IMR-90 (cell line): Measurements from ENCODE around the gene RNF181. TPM values are rescaled to one million over a fixed set of nuclear protein-coding genes. Genes with fewer than 3 reads are reported as not detected.

Experiments used
- ATAC-seq: fragments of 200-7000 bp; cut with Tn5 transposase; 2 replicates; pipeline ENCODE4 v1.9.1; 2020; ENCODE audit warnings: low read depth, mild to moderate bottlenecking, moderate library complexity
- BruUV-seq: library from RNA; stranded (reverse); fragments of 400-500 nt; replicated peaks from 2 replicates; lab custom pipeline; 2021; lab: Mats Ljungman, UMichigan
- CTCF ChIA-PET: fragments of 300-600 bp; formaldehyde crosslinking; extraction: SDS; loops from one replicate; lab custom pipeline; 2021; ENCODE audit warnings: antibody characterized with exemption; lab: Yijun Ruan, JAX
- POLR2A ChIA-PET: fragments of 300-600 bp; sonication (Branson Sonifier 250); formaldehyde crosslinking; loops from one replicate; lab custom pipeline; 2022; ENCODE audit warnings: antibody characterized with exemption; ENCODE audit not compliant: unreplicated experiment; lab: Charles Lee
- DNase-seq: peaks from one replicate; pipeline ENCODE4 v3.0.0; 2013
- H2AFZ ChIP-seq: replicated peaks from 2 replicates; pipeline ENCODE3; 2013; ENCODE audit warnings: low read length, mild to moderate bottlenecking; ENCODE audit not compliant: poor library complexity
- H2AK5ac ChIP-seq: 2 replicates; pipeline ENCODE4 v1.6.1; 2013; ENCODE audit warnings: low read depth, low read length, inconsistent platforms
- H2AK9ac ChIP-seq: replicated peaks from 2 replicates; pipeline ENCODE3; 2013; ENCODE audit warnings: mild to moderate bottlenecking, low read depth, low read length, moderate library complexity; ENCODE audit not compliant: poor library complexity
- H2BK120ac ChIP-seq: 2 replicates; pipeline ENCODE4 v1.6.1; 2013; ENCODE audit warnings: low read depth, low read length, inconsistent platforms
- H2BK15ac ChIP-seq: 3 replicates; pipeline ENCODE4 v1.6.1; 2013; ENCODE audit warnings: low read depth, low read length, inconsistent platforms
- H2BK20ac ChIP-seq: 2 replicates; pipeline ENCODE4 v1.6.1; 2013; ENCODE audit warnings: low read depth, mild to moderate bottlenecking, inconsistent platforms, low read length, moderate library complexity
- H2BK5ac ChIP-seq: 2 replicates; pipeline ENCODE4 v1.6.1; 2013; ENCODE audit warnings: mild to moderate bottlenecking, low read depth, low read length, inconsistent platforms; ENCODE audit not compliant: poor library complexity, severe bottlenecking
- H3K14ac ChIP-seq: replicated peaks from 2 replicates; pipeline ENCODE4 v1.6.1; 2013; ENCODE audit warnings: low read depth, low read length, inconsistent platforms
- H3K18ac ChIP-seq: 2 replicates; pipeline ENCODE4 v1.6.1; 2013; ENCODE audit warnings: low read depth, low read length, control low read depth
- H3K23ac ChIP-seq: 2 replicates; pipeline ENCODE4 v1.6.1; 2013; ENCODE audit warnings: low read depth, low read length, inconsistent platforms
- H3K27ac ChIP-seq: 2 replicates; pipeline ENCODE4 v1.5.1; 2013; ENCODE audit warnings: mild to moderate bottlenecking, control low read depth, low read length; ENCODE audit not compliant: insufficient read depth
- H3K27me3 ChIP-seq: 2 replicates; pipeline ENCODE4 v1.6.1; 2013; ENCODE audit warnings: low read length; ENCODE audit not compliant: control insufficient read depth, insufficient read depth
- H3K36me3 ChIP-seq: 2 replicates; pipeline ENCODE4 v1.6.1; 2013; ENCODE audit warnings: low read length, mixed read lengths; ENCODE audit not compliant: control insufficient read depth, insufficient read depth
- H3K4ac ChIP-seq: 2 replicates; pipeline ENCODE4 v1.6.1; 2013; ENCODE audit warnings: low read depth, low read length, inconsistent platforms
- H3K4me1 ChIP-seq: 2 replicates; pipeline ENCODE4 v1.6.1; 2013; ENCODE audit warnings: low read length, mixed read lengths; ENCODE audit not compliant: control insufficient read depth, insufficient read depth
- H3K4me2 ChIP-seq: 2 replicates; pipeline ENCODE4 v1.6.1; 2013; ENCODE audit warnings: low read depth, mild to moderate bottlenecking, control low read depth, low read length, moderate library complexity
- H3K4me3 ChIP-seq: 2 replicates; pipeline ENCODE4 v1.5.1; 2013; ENCODE audit warnings: low read depth, mild to moderate bottlenecking, control low read depth, low read length, moderate library complexity; ENCODE audit not compliant: insufficient read depth
- H3K56ac ChIP-seq: 2 replicates; pipeline ENCODE4 v1.6.1; 2013; ENCODE audit warnings: low read length, inconsistent platforms; ENCODE audit not compliant: insufficient read depth; ENCODE audit errors: extremely low read depth
- H3K79me1 ChIP-seq, 2 experiments: 2 replicates each; pipeline ENCODE4 v1.6.1; 2013; ENCODE audit warnings: low read length in 2 of 2, inconsistent platforms in 1 of 2, low read depth in 1 of 2
- H3K9ac ChIP-seq: 2 replicates; pipeline ENCODE4 v1.6.1; 2013; ENCODE audit warnings: low read depth, low read length, control low read depth
- H3K9me1 ChIP-seq: 2 replicates; pipeline ENCODE4 v1.6.1; 2013; ENCODE audit warnings: low read length, inconsistent platforms; ENCODE audit not compliant: insufficient read depth
- H3K9me3 ChIP-seq: 2 replicates; pipeline ENCODE4 v1.6.1; 2013; ENCODE audit warnings: low read length; ENCODE audit not compliant: control insufficient read depth, insufficient read depth
- H4K20me1 ChIP-seq: 2 replicates; pipeline ENCODE4 v1.6.1; 2013; ENCODE audit warnings: low read length, inconsistent platforms; ENCODE audit not compliant: insufficient read depth
- H4K5ac ChIP-seq: 2 replicates; pipeline ENCODE4 v1.6.1; 2013; ENCODE audit warnings: mild to moderate bottlenecking, low read depth, low read length, control low read depth
- H4K8ac ChIP-seq, 2 experiments: 2 replicates each; pipeline ENCODE4 v1.6.1; 2013; ENCODE audit warnings: low read depth in 2 of 2, low read length in 2 of 2, control low read depth in 1 of 2, inconsistent platforms in 1 of 2
- H4K91ac ChIP-seq: 2 replicates; pipeline ENCODE4 v1.6.1; 2013; ENCODE audit warnings: low read depth, low read length, inconsistent platforms; ENCODE audit not compliant: insufficient read depth
- CEBPB ChIP-seq: IDR thresholded peaks from 2 replicates; pipeline ENCODE4 v1.6.1; 2012; ENCODE audit warnings: low read depth, low read length, improper control_type of control experiment
- CHD1 ChIP-seq: IDR thresholded peaks from 2 replicates; pipeline ENCODE4 v1.6.1; 2012; ENCODE audit warnings: low read depth, low read length, improper control_type of control experiment
- FOS ChIP-seq: fragments of 150-350 bp; IDR thresholded peaks from 2 replicates; pipeline ENCODE4 v1.6.1; 2016; ENCODE audit warnings: low read depth, low read length
- NFE2L2 ChIP-seq: fragments of 150-350 bp; IDR thresholded peaks from 2 replicates; pipeline ENCODE4 v1.6.1; 2016; ENCODE audit warnings: low read depth, mild to moderate bottlenecking, low read length
- POLR2A ChIP-seq: IDR thresholded peaks from 2 replicates; pipeline ENCODE4 v1.6.1; 2012; ENCODE audit warnings: mild to moderate bottlenecking, low read depth, low read length
- RAD21 ChIP-seq: IDR thresholded peaks from 2 replicates; pipeline ENCODE4 v1.6.1; 2012; ENCODE audit warnings: low read length, improper control_type of control experiment
- RCOR1 ChIP-seq: IDR thresholded peaks from 2 replicates; pipeline ENCODE4 v1.6.1; 2012; ENCODE audit warnings: mild to moderate bottlenecking, low read length, improper control_type of control experiment; ENCODE audit not compliant: insufficient replicate concordance
- SMC3 ChIP-seq: fragments of 150-350 bp; IDR thresholded peaks from 2 replicates; pipeline ENCODE4 v1.6.1; 2016; ENCODE audit warnings: low read depth, mild to moderate bottlenecking, antibody characterized with exemption, low read length, moderate library complexity
- WGBS, 2 experiments: methylation state at CpG; one replicate each; pipeline versions ENCODE4 v1.1.5 to v1.1.7; 2013; ENCODE audit warnings: missing lambda C conversion rate in 2 of 2; ENCODE audit not compliant: insufficient read length in 1 of 2; ENCODE audit errors: extremely low coverage in 2 of 2; 5-methylcytosine and 5-hydroxymethylcytosine counted together
- dilution Hi-C: fragments of 300-500 bp; cut with HindIII; formaldehyde crosslinking; loops from one replicate; pipeline ENCODE4 v1.14.3; 2018; ENCODE audit warnings: low sequenced_read_pairs; ENCODE audit not compliant: unreplicated experiment
- in situ Hi-C: fragments of 300-500 bp; cut with MboI; formaldehyde crosslinking; loops from 3 replicates; pipeline ENCODE4 v1.14.3; 2019; ENCODE audit warnings: low sequenced_read_pairs, inconsistent platforms, mixed read lengths
- intact Hi-C: fragments of 100-400 bp; cut with micrococcal nuclease; formaldehyde crosslinking; loops from 2 replicates; pipeline ENCODE4 v1.10.0; 2022
- polyA plus RNA-seq, 3 experiments: library from polyadenylated mRNA; depleted of rRNA; stranded (reverse); fragments of >200 nt; gene quantifications; 2 replicates each; pipeline ENCODE4 v1.2.3, GENCODE V29; 2012; ENCODE audit warnings: low replicate concordance in 1 of 3
- total RNA-seq: library from RNA; depleted of rRNA; stranded (reverse); fragments of >200 nt; gene quantifications from 2 replicates; pipeline ENCODE4 v1.2.3, GENCODE V29; 2012

Gene RNF181
- total and polyA plus RNA-seq, 2 of the 4 experiments (the other 2 are of a cell fraction): 438 to 498 TPM

GRCh38 chr2:85595301-85596025 is at the start of gene RNF181 (continued):
- TF ChIP-seq SMC3 (no peak), NFE2L2 (no peak), FOS (no peak), CHD1 (no peak), CEBPB (no peak), RAD21 (no peak)

DNA sequence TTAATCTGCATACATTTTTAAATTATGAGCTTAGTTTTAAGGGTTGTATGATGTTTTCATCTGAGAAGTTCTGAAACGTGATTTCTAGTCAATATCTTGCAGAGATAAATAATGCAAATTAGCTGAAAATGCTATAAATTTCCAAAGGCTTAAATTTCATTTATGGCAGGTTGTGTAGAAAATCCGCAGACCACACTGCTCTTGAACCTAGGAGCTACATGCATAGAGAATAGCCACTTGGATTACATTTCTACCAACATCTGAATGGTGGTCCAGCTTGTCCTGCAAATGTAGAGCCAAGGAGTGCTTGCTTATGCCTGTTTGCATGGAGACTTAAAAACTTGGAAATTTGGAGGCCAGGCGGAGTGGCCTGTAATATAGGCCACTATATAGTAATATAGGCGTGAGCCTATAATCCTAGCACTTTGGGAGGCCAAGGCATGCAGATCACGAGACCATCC is 49.7 kb upstream of the RNF181 start:
- CTCF ChIA-PET: no interaction called here

More for the DNA sequence above, 49.7 kb upstream of the RNF181 start:
- no peak overlapping the region for H4K5ac ChIP-seq
- H3K27ac ChIP-seq: no peak overlapping the region
- no peak overlapping the region for H3K18ac ChIP-seq
- POLR2A ChIA-PET: interaction anchor here (0.6 to 1.3 kb wide), 6 partner anchors 8 to 125 kb away, joined by 3 to 4 read pairs (median 3); no protein-coding TSS in a partner anchor
- no peak overlapping the region for H2AFZ ChIP-seq
- in situ Hi-C loops: no loop called here
- no peak overlapping the region for H3K56ac ChIP-seq
- H2BK20ac ChIP-seq: no peak overlapping the region
- H3K9ac ChIP-seq: no peak overlapping the region
- no peak overlapping the region for H3K4ac ChIP-seq
- no peak overlapping the region; a peak in 1 of 4 replicates for H4K8ac ChIP-seq
- H2BK5ac ChIP-seq: no peak overlapping the region
- H2AK9ac ChIP-seq: no peak overlapping the region
- no peak overlapping the region for H3K4me2 ChIP-seq
- H3K79me1 ChIP-seq: peaks cover 7 to 51% of the 10 kb centered on the region in 2 experiments
- H2BK120ac ChIP-seq: no peak overlapping the region
- no peak overlapping the region for H3K23ac ChIP-seq
- peaks cover 57% of the 10 kb centered on the region for H4K20me1 ChIP-seq
- dilution Hi-C loops: no loop called here
- peaks cover 15% of the 10 kb centered on the region; the same call in 1 of the 2 replicates for H3K9me1 ChIP-seq
- H4K91ac ChIP-seq: no peak overlapping the region
- no peaks in the 10 kb centered on the region for H3K27me3 ChIP-seq
- peaks cover 39% of the 10 kb centered on the region for H3K36me3 ChIP-seq
- intact Hi-C loops: no loop called here
- peaks cover 19% of the 10 kb centered on the region for H3K4me1 ChIP-seq
- H3K4me3 ChIP-seq: no peak overlapping the region
- ATAC-seq (no peak), DNase-seq (no peak)
- H3K9me3 ChIP-seq: no peaks in the 10 kb centered on the region
- peak; percentile 51 for TF ChIP-seq POLR2A
- no peak for TF ChIP-seq RCOR1
- WGBS, 2 experiments: 73% methylated on average over 2 of the region's 5 CpGs; no CpG with 5 or more reads in 1 of the 2 experiments
- H3K14ac ChIP-seq: no peak overlapping the region
- no peak overlapping the region for H2AK5ac ChIP-seq
- no TSS peak for BruUV-seq
- no peak overlapping the region for H2BK15ac ChIP-seq
